HG02885 (cell line): ENCODE measurements around the gene NOM1.

ENCODE experiments used
- ATAC-seq: cut with Tn5 transposase; IDR thresholded peaks from one replicate; pipeline ENCODE4 v1.9.1; 2021; ENCODE audit warnings: mild to moderate bottlenecking; ENCODE audit not compliant: unreplicated experiment, poor library complexity

NOM1 gene

DNA sequence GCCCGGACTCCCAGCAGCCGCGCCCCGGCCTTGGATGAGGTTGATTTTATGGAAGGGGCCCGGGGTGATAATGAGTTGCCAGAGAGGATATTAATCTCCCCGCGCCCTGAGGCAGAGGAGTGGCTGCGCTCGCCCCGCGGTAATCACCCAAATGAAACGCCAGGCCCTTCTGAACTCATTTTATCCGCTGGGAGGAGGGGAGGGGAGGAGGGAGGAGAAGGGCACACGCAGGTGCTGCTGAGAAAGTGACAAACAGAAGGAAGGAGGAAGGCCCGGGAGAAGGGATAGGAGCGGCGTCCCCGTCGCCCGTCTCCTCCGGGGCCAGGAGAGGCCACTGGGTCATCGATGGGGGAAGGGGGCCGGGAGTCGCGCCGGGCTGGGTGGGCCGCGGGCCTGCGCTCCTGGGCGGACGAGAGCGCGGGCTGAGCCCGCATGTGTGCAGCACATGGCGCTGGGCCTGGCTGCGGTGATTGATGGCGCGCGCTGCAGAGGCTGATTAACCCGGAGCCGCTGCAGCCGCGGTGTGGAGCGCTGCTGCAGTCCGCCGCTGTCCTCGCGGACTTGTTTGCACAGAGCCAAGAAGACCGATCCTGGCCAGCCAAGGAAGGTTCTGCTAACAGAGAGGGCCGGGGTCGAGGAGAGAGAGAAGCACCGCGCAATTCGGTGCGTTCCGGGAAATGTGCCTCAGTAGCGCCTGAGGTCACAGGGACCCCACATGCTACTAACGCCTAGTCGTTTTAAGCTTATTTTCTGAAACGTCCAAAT is 54.4 kb downstream of the NOM1 start:
- ATAC-seq = no peak

DNA sequence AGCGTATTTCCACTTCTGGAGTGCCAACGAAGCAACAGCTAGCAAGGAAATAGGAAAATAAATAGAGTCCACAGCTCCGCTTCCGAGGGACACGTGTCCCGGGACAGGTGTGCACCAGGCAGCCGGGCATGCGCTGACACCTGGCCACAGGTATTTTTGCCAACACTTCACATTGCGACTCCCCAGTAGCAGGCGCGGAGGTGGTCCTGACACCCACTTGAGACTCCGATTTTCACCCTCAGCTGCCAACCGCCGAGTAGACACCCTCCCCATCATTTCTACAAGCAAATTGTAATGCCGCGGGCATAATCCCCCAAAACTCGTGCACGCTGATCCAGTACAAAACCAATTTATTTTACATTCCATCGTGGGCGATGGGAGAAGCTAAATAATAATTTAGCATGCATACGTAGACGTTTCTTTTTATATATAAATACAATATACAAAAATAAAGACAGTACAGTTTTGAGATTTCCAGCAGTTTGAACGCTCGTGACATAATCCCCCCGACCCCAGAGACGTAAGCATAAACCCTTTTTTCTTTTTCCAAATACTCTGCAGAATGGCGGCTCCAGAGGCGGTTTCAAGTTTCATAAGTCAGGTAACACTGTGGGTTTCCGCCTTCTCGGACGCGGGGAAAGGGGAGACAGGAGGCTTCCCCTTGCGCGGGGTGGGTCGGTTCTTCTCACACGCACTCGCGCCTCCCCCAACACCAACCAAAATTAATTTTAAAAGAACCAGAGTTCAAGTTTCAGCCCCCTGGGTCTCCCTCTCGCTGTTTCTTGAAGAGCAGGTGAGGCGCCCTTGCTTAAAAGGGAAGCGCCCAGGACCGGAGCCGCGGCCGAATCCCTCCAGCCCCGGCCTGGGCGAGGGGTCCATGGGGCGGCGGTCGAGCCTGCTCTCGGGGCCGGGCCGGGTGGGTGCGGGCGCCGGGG is 55.3 kb downstream of the NOM1 start:
- ATAC-seq = no peak

DNA sequence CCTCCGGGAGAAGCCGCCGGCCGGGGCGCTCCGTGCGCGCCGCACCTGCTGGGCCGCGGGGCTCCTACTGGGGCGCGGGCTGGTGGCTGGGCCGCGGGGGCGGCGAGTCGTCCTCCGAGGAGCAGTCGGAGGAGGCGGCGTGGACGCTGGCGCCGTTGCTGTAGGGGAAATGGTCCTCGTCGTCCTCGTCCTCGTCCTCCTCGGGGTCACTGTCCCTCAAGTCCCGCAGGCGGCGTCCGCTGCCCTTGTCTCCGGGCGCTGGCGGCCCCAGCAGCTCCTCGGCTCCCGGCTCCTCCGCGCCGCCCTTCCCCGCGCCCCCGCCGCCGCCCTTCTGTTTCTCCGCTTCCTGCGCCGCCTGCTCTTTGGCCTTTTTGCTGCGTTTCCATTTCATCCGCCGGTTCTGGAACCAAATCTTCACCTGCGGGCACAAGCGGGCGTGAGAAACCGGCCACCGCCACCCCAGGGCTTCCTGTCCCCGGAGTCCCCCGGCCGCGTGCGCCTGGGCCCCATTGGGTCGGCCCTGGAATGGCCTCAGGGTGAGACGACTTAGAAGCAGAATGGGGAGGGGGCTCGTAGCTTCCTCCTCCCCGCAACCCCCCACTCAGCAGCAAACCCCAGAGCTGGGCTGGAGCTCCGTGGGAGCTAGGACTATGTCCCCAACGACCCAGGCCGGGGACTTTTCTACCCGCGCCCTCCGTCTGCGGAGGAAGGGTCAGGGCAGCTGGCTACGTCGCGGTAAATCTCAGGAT is 56.1 kb downstream of the NOM1 start:
- ATAC-seq = no peak

DNA sequence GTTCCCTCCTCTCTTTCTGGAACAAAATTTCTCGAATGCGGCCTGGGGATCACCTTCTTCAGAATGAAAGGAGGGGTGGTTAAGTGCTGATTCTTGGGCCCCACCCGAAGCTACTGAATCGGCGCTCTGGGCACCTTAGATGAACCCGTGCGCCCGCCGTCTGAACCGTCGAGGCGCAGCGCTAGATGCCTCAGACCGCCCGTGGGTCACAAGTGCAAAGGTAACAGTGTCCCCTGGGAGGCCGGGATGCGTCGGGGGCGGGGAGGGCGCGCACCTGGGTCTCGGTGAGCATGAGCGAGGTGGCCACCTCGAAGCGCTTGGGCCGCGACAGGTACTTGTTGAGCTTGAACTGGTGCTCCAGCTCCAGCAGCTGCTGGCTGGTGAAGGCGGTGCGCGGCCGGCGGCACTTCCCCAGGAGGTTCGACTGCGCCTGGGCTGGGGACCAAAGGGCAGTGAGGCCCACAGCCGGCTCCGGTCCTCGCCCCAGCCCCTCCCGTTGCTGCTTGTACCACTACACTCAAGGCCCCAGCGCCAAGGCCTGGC is 56.8 kb downstream of the NOM1 start:
- ATAC-seq = no peak

DNA sequence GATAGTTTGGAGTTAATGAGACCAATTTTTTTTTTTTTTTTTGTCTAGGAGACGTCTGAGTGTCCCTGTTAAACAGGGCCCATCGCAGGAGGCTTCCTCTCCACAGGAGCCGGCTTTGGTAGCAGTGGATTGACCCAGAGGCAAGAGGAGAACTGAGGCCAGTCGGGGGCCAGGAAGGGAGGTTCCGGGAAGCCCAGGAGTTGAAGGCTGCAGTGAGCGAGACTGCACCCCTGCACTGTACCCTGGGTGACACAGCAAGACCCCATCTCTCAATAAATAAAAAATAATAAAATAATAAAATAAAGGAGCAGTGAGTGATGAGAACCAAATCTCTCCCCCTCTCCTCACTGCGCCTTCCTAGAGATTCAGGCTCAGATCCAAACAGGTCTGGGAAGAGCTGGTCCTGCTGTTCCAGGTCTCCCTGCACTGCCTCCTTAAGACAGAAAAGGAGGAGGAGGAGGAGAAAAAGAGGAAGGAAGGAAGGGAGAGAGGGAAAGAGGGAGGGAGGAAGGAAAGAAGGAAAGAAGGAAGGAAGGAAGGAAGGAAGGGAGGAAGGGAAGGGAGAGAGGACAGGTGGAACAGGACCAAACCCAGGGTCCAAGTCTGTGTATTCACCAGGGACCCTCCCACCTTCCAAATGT is 57.4 kb downstream of the NOM1 start:
- no peak for ATAC-seq

DNA sequence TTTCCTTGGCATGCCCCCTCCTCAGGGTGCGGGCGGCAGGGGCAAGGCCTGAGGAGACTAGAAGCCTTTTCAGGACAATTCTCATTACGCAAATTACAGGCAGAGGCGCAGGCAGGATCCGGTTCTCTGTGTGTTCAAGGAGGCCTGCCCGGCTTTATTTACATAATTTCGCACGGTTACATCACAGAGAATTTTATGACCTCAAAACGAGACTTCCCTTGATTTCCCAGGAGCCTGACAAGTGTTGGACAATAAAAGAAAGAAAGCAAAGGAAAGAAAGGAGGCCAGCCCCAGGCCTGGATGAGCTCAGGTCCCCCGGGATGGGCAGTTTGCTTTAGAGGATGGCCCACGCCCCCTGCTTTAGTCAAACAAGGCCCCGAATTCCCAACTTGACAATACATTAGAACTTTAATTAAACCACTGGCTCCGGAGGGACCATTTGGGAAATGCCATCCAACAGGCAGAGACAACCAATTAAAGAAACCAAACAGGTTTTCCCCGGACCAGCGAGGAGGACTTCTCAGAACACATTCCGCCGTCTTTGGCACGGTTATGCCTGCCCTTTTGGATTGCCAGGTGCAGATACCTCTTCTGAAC is 58.1 kb downstream of the NOM1 start:
- ATAC-seq = no peak

DNA sequence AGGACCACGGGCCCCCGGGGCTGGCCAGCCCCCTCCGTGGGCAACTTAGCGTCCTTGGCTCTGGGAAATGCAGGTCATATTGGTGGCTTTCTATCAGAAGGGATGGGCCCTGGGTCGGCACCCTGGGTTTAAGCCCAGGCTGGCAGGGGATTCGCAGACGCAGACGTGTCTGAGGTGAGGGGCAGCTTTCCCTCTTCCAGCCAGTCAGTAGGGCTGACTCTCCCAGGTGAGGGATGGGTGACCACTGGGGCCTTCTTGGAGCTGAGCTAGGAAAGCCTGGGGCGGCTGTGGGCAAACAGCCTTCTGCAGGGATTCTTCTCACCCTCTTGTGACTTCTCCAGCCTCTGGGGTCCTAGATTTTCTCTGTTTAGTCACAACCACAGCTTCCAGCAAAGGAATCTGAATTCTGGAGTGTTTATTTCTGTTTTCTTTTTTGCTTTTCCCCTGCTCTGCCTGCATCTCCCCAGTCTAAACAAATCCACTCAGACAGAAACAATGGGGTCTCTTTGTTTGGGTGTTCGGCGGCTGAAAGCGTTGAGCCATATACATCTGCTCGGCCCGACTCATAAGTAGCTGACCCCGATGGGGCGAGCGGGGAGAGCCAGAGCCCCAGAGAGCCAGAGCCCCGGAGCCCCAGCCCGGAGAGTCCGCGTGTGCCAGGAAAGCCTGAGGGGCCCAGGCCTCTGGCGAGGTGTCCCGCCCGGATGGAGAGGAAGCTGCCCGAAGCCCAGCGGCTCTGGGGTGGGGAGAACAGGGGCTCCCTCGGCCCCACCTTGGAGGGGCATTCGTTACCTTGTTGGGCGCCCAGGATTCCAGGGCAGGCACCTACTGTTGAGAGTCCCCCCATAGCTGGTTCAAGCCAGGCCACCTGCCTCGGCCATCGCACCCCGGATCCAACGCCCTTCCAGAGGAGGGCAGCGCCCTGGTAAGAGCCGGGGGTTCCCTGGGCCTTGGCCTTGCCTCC is 59.0 kb downstream of the NOM1 start:
- ATAC-seq = no peak

DNA sequence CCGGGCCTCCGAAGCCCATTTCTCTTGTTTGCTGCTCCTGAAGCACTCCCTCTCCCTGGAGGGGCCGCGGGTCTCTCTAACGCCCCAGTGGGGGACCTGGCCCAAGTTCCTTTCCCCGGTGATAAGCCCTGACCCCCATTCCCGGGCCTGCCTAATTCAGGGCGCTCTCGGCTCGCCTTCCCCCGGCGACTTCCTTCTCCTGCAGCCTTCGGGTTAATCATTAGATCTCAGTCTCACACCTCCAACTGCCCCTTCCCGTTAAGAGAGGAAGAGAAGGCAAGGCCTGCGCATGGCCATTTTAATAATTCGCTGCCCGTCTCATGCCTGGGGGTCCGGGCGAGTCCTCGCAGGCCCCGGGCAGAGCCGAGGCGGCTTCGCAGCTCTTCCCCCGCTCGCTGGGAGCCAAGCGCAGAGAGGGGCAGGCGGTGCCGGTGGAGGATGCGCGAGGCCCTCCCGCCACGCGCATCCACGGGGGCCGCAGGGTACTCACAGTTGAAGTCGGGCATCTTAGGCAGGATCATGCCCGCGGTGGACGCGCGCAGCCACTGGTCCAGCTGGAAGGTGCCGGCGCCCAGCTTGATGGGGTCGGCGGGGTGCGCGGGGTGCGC is 59.8 kb downstream of the NOM1 start:
- peak; percentile 1 for ATAC-seq

DNA sequence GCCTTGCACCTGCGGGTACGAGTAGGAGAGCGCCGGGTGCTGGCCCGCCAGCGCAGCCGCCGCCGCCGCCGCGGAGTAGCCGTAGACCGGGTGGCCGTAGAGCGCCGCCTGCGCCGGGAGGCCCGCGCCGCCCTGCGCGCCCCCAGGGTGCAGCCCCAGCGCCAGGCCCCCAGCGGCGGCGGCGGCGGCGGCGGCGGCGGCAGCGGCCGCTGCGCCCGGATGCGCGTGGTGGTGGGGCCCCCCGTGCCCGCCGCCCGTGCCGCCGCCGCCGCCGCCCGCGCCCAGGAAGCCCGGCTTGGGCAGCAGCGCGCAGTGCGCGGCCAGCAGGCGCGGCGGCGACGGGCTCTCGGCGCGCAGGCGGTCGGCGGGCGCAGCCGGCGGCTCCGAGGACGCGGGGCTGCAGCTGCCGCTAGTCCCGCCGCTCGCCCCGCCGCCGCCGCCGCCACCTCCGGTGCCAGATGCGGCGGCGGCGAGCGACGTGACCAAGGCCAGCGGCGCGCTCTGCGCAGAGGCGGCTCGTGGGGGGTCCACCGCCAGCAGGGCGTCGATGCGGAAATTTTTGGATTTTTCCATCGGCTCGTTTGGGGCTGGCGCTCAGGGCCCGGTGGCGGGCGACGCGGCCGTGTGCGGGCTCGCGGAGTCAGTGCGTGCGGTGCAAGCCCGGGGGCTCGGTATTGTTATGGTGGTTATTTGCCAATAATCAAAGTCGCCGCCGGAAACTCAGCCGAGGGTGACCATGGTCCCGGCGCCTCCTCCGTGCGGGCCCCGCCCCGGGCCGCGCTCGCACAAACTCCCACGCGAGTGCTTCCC is 60.5 kb downstream of the NOM1 start:
- ATAC-seq = peak; percentile 36

DNA sequence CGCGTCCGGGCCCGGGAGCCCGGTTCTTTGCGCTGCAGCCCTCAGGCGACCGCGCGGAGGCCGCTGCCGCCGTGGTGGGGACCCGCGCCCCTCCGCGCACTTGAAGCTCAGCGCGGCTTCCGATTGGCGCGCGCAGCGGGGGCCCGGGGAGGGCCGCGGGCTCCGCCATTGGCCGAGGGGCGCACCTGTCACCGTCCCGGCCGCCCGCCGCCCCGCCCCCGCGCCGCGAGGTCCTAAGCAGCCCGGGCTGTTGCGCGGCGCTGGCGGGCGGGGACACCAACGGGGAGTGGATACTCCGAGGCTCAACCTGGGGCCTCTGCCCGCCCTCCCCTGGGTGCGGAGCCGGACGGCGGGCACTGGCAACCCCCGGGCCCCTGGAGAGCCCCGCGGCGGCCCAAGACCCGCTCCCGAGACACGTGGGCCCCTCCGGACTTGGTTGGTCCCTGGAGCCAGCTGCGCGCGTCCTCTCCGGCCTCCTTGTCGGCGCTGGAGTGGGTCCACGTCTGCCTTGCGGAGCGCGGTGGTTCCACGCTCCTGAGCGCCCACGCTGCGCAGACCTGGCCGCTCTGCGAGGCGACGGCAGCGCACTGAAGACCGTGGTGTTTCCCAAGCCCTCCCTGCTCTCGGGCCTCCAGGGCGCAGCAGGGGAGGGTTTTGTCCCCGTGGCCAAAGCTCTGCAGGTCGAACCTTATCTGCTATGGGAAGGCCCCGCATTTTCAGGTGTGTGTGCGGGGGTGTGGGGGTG is 61.2 kb downstream of the NOM1 start, which contains the start of gene MNX1:
Gene MNX1, minus strand, starts transcription at position 76 of the 745 bp plus-strand sequence. CDS start 313 bp downstream, outside the sequence.
- ATAC-seq = peak; percentile 87

DNA sequence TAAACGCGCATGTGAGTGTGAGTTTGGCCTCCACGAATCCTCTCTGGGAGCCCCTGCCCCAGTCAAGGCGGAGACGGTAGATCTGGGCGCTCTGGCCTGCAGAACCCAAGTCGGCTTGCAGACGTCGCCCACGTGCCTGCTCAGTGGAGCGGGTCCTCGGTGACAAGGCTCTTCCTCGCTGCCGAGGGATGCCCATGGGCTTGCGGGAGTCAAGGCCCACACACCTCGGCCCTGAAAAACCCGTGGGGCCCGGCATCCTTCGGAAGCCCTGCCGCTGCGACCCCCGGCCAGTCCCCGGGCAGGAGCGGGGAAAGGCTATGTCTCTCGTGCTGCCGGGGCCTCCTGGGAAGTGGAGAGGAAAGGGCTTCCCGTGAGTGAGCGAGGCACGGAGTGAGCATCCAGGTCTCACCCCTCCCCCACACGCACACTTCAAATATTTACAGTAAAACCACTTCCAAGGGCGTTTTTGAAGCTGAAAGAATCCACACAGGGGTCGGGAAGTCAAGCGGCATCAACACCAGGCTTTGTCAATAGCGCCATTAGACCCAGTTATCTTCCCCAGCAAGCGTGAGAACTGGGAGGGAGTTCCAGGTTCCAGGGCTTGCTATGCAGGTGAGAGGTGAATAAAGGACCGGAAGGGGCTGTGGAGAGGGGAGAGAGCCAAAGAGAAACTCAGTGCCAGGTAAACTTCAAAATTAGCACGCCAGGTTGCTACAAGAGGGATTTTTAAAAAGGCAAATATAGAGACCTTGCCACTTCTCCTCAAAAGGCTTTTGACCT is 62.0 kb downstream of the NOM1 start:
- ATAC-seq = no peak

DNA sequence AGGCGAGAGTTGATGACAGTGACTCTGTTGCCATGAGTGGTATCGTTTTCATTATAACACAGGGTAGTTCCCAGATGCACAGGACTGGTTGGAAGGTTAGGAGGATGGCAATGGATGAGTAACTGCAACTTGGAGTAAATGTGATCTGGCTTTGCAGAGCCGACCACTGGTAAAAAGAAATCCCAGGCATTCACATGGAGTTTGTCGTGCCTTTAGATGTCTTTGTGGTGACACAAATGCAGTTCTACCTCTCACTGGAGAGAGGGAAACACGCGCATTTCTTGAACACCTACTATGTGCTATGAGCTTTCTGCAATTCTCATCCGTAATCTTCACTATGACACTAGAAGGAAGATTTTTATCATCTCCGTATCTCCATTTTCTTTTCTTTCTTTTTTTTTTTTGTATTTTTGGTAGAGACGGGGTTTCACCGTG is 62.6 kb downstream of the NOM1 start:
- ATAC-seq = no peak

DNA sequence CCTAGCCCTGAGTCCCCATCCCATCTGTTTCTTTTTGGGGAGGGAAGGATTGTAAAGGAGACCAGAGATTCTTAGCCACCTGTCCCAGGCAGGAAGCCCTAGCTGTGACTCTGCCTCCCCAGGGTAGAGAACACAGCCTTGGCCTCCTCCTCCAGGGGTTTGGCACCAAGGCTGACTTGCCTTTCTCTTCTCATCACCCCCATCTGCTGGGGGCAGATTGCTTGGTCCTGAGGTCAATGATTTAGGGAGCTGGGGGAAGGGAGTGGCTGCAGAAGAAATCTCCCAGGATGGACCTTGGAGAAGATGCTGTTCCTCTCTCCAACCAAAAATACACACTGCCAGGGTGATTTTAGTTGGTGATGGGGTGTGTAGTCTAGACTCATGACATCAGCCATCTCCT is 63.6 kb downstream of the NOM1 start:
- no peak for ATAC-seq

DNA sequence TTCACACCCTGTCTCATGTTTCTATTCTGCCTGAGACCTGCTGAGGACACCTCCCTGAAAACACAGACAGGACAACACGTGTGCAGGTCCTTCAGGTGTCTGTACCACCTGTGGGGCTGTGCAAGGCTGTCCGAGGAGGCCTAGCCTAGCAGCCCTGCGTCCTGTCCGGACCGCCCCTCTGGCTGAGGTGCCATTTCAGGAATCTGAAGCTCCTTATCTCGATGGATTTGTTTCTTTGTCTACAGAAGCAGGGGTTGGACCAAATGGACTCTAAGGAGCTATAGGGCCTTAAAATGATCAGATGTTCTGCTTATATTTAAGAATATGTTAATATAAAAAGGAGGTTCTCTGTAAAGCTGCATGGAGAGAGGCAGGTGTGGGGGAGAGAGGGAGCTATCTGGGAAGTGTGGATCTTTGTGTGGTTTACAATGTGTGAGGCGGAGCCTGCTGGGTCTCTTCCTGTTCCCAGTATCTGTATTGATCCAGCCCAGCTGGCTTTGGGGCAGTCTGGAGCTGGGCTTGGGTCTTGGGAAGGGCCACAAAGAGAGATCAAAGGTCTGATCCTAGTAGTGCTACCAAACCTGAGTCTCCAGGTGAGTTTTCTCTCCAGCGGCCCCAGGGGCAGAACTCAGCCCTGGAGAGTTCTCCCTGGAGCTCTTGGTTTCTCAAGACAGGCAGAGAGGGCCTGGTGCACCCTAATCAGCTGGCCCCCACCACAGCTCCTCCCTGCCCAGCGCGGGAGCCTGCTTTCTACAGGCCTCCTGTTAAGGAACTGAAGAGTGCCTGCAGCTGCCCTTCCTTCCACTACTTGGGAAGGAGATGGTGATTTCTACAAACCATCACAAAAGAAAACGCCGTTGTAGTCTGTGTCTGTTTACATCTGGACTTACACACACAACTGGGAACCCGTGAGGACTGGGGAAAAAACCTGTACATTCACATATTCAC is 64.4 kb downstream of the NOM1 start:
- no peak for ATAC-seq
